Activated T-cell treated with anti-CD3 and anti-CD28 coated beads, Interleukin-2, amount 50 U/mL, for 72 hours (primary cell): ENCODE data around the gene SEMA3F. TPM values are rescaled to one million over a fixed set of nuclear protein-coding genes. Genes with fewer than 3 reads are reported as not detected.

Experiments
- ATAC-seq, 2 donors: fragments of 150-1000 bp; cut with Tn5 transposase; replicated peaks in 1 of 2; 2 replicates each; pipeline ENCODE4 v1.10.0; 2021; ENCODE audit warnings: moderate library complexity in 2 of 2, mild to moderate bottlenecking in 1 of 2
- DNase-seq, 2 donors: peaks; one replicate each; pipeline ENCODE4 v3.0.0; 2021 to 2022; ENCODE audit warnings: mixed read lengths in 1 of 2
- H3K27ac Mint-ChIP-seq: one replicate; pipeline ENCODE4 v1.8.0; 2022; ENCODE audit warnings: mild to moderate bottlenecking, moderate library complexity, mixed read lengths
- H3K27me3 Mint-ChIP-seq: one replicate; pipeline ENCODE4 v1.8.0; 2022; ENCODE audit warnings: low read depth, mixed read lengths
- H3K36me3 Mint-ChIP-seq, 2 donors: one replicate each; pipeline ENCODE4 v1.8.0; 2022; ENCODE audit warnings: mixed read lengths in 2 of 2, mild to moderate bottlenecking in 1 of 2; ENCODE audit not compliant: insufficient read depth in 2 of 2
- H3K4me1 Mint-ChIP-seq: one replicate; pipeline ENCODE4 v1.8.0; 2022; ENCODE audit warnings: low read depth, mixed read lengths
- H3K4me3 Mint-ChIP-seq, 2 donors: one replicate each; pipeline ENCODE4 v1.8.0; 2022; ENCODE audit warnings: mild to moderate bottlenecking in 2 of 2, mixed read lengths in 2 of 2, moderate library complexity in 2 of 2
- H3K9me3 Mint-ChIP-seq, 2 donors: one replicate each; pipeline ENCODE4 v1.8.0; 2022; ENCODE audit warnings: mixed read lengths in 2 of 2
- total RNA-seq, 2 donors: library from RNA; stranded (reverse); gene quantifications; one replicate each; pipeline ENCODE4 v1.2.3, GENCODE V29; 2022

The SEMA3F gene
- total RNA-seq, 2 donors from 2014 or later = 0.25 TPM; not detected in 1

GRCh38 chr3:50237754-50238548 lies 82.8 kb downstream of the SEMA3F start:
- Mint-ChIP-seq H3K36me3 (peaks cover 9 to 15% of the 10 kb centered on the region in 2 donors), H3K27ac (peak overlapping the region; percentile 95), H3K9me3 (no peaks in the 10 kb centered on the region), H3K4me1 (peaks cover 55% of the 10 kb centered on the region), H3K4me3 (peak overlapping the region; percentile 94 to 99), H3K27me3 (no peaks in the 10 kb centered on the region)
- DNase-seq = peak; percentile 91 to 93
- peak; percentile 62 to 64 for ATAC-seq

- no peak for DNase-seq
- H3K4me1 Mint-ChIP-seq = peaks cover 61% of the 10 kb centered on the region
Measured at GRCh38 chr3:50238549-50239026, 83.5 kb downstream of the SEMA3F start.

More at GRCh38 chr3:50238549-50239026, 83.5 kb downstream of the SEMA3F start:
- no peak for ATAC-seq
- Mint-ChIP-seq H3K27me3 (no peaks in the 10 kb centered on the region), H3K27ac (peak overlapping the region; percentile 95), H3K9me3 (no peaks in the 10 kb centered on the region), H3K4me3 (peak overlapping the region; percentile 94 to 99), H3K36me3 (peaks cover 9 to 15% of the 10 kb centered on the region in 2 donors)

Other genes with a start within 250 kb of the SEMA3F start
- 10 to 100 TPM in 1 of 2 donors, 1 to 10 TPM in 1; 9.1 to 12.0 TPM for gene MON1A, start 225.5 kb upstream of the SEMA3F start, total RNA-seq
- gene RBM6, start 215.2 kb upstream of the SEMA3F start, total RNA-seq = 10 to 100 TPM; 57.4 to 70.4 TPM
- 100 to 1,000 TPM; 172 to 179 TPM for gene RBM5, start 66.4 kb upstream of the SEMA3F start, total RNA-seq
- not detected for gene GNAT1, start 36.3 kb downstream of the SEMA3F start, total RNA-seq
- gene SLC38A3, start 49.9 kb downstream of the SEMA3F start, total RNA-seq = not detected
- 100 to 1,000 TPM; 263 to 272 TPM for gene GNAI2, start 80.9 kb downstream of the SEMA3F start, total RNA-seq
- gene SEMA3B, start 113.8 kb downstream of the SEMA3F start, total RNA-seq = 1 to 10 TPM; 1.9 to 3.3 TPM
- under 1 TPM in 1 of 2 donors, not detected in 1; 0.26 TPM for gene LSMEM2, start 123.8 kb downstream of the SEMA3F start, total RNA-seq
- 10 to 100 TPM; 56.3 to 62.1 TPM for gene IFRD2, start 137.1 kb downstream of the SEMA3F start, total RNA-seq
- 1 to 10 TPM; 6.7 to 7.1 TPM for gene HYAL3, start 144.1 kb downstream of the SEMA3F start, total RNA-seq
- 10 to 100 TPM; 19.5 to 20.0 TPM for gene NAA80, start 144.1 kb downstream of the SEMA3F start, total RNA-seq
- gene HYAL1, start 148.2 kb downstream of the SEMA3F start, total RNA-seq = under 1 TPM in 1 of 2 donors, not detected in 1; 0.19 TPM
- 1 to 10 TPM; 4.6 to 4.8 TPM for gene HYAL2, start 167.4 kb downstream of the SEMA3F start, total RNA-seq
- gene TUSC2, start 172.9 kb downstream of the SEMA3F start, total RNA-seq = 10 to 100 TPM; 16.2 to 16.8 TPM
- 10 to 100 TPM; 51.4 to 61.6 TPM for gene RASSF1, start 185.5 kb downstream of the SEMA3F start, total RNA-seq
- 1 to 10 TPM; 1.2 TPM for gene ZMYND10, start 190.4 kb downstream of the SEMA3F start, total RNA-seq
- gene NPRL2, start 195.5 kb downstream of the SEMA3F start, total RNA-seq = 10 to 100 TPM; 46.0 to 46.4 TPM
- gene CYB561D2, start 195.5 kb downstream of the SEMA3F start, total RNA-seq = 10 to 100 TPM; 16.1 to 17.0 TPM
- 10 to 100 TPM; 21.5 to 22.6 TPM for gene TMEM115, start 204.2 kb downstream of the SEMA3F start, total RNA-seq